OCI-LY1 (cell line): ENCODE data around the gene JPT1.

Experiments
- EZH2 ChIP-seq: fragments of 200-600 bp; sonication (generic), shearing (Covaris generic); IDR thresholded peaks from 2 replicates; pipeline ENCODE4 v1.8.0; 2017; ENCODE audit warnings: borderline replicate concordance, mixed run types, mild to moderate bottlenecking, antibody characterized with exemption, low read length, moderate library complexity, mixed read lengths
- TF ChIP-seq, protein P1 (sequence below): fragments of 200-600 bp; sonication (generic), shearing (Covaris generic); IDR thresholded peaks from 2 replicates; pipeline ENCODE4 v1.5.1; 2017; ENCODE audit warnings: mild to moderate bottlenecking, antibody characterized with exemption, low read length, moderate library complexity, mixed read lengths

DNA sequence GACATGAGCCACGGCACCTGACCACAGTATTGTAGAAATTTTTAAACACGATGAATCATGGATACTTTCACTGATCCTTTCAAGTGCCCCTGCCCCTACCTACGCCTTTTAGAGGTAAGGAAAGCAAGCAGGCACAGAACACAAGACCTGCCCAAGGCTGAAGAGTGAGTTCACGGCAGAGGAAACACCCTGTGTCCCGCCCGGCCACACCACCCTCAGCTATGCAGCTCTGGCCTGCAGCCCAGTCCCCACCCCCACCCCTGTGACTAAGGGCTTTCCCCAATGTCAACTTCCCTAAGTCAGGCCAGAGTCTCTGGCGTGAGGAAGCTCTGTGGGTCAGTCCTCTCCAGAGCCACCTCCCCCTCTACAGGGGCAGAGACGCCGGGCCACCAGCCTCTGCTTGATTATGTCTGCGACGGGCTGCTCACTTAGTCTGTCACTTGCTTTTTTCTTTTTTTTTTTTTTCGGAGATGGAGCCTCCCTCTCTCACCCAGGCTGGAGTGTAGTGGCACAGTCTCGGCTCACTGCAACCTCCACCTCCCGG is 58.2 kb downstream of the JPT1 start:
- TF ChIP-seq, protein P1, sequence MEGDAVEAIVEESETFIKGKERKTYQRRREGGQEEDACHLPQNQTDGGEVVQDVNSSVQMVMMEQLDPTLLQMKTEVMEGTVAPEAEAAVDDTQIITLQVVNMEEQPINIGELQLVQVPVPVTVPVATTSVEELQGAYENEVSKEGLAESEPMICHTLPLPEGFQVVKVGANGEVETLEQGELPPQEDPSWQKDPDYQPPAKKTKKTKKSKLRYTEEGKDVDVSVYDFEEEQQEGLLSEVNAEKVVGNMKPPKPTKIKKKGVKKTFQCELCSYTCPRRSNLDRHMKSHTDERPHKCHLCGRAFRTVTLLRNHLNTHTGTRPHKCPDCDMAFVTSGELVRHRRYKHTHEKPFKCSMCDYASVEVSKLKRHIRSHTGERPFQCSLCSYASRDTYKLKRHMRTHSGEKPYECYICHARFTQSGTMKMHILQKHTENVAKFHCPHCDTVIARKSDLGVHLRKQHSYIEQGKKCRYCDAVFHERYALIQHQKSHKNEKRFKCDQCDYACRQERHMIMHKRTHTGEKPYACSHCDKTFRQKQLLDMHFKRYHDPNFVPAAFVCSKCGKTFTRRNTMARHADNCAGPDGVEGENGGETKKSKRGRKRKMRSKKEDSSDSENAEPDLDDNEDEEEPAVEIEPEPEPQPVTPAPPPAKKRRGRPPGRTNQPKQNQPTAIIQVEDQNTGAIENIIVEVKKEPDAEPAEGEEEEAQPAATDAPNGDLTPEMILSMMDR, result no peak
- no peak for TF ChIP-seq EZH2
